OCI-LY1 (cell line): ENCODE results near the gene ARSI.

Experiments used
- EZH2 ChIP-seq: fragments of 200-600 bp; sonication (generic), shearing (Covaris generic); IDR thresholded peaks from 2 replicates; pipeline ENCODE4 v1.8.0; 2017; ENCODE audit warnings: borderline replicate concordance, mixed run types, mild to moderate bottlenecking, antibody characterized with exemption, low read length, moderate library complexity, mixed read lengths
- TF ChIP-seq, protein P1 (sequence below): fragments of 200-600 bp; sonication (generic), shearing (Covaris generic); IDR thresholded peaks from 2 replicates; pipeline ENCODE4 v1.5.1; 2017; ENCODE audit warnings: mild to moderate bottlenecking, antibody characterized with exemption, low read length, moderate library complexity, mixed read lengths

DNA sequence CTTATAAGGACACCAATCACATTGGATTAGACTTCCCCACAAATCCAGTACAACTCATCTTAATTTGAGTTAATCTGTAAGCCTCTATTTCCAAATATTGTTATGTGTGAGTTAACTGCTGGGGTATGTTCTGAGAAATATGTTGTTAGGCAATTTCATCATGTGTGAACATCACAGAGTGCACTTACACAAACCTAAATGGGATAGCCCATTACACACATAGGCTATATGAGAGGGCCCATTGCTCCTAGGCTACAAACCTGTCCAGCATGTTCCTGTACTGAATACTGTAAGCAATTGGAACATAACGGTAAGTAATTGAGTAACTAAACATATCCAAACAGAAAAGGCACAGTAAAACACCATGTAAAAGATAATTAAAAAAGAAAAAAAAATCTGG lies 19.1 kb upstream of the ARSI start:
- TF ChIP-seq, protein P1, sequence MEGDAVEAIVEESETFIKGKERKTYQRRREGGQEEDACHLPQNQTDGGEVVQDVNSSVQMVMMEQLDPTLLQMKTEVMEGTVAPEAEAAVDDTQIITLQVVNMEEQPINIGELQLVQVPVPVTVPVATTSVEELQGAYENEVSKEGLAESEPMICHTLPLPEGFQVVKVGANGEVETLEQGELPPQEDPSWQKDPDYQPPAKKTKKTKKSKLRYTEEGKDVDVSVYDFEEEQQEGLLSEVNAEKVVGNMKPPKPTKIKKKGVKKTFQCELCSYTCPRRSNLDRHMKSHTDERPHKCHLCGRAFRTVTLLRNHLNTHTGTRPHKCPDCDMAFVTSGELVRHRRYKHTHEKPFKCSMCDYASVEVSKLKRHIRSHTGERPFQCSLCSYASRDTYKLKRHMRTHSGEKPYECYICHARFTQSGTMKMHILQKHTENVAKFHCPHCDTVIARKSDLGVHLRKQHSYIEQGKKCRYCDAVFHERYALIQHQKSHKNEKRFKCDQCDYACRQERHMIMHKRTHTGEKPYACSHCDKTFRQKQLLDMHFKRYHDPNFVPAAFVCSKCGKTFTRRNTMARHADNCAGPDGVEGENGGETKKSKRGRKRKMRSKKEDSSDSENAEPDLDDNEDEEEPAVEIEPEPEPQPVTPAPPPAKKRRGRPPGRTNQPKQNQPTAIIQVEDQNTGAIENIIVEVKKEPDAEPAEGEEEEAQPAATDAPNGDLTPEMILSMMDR, result no peak
- TF ChIP-seq EZH2, result no peak
